Measurements from ENCODE around the gene COQ5. TPM values are rescaled to one million over a fixed set of nuclear protein-coding genes. Genes with fewer than 3 reads are reported as not detected.
A peak's percentile ranks its signal among the peaks of the same experiment; 100 is the strongest.
"Not testable (repeated sequence)": the region's sequence is repeated elsewhere in the genome, so short reads cannot be mapped to it uniquely, and the experiment has no call there.

COQ5 gene
- polyA plus RNA-seq, 1 experiment, result 47.1 TPM

DNA sequence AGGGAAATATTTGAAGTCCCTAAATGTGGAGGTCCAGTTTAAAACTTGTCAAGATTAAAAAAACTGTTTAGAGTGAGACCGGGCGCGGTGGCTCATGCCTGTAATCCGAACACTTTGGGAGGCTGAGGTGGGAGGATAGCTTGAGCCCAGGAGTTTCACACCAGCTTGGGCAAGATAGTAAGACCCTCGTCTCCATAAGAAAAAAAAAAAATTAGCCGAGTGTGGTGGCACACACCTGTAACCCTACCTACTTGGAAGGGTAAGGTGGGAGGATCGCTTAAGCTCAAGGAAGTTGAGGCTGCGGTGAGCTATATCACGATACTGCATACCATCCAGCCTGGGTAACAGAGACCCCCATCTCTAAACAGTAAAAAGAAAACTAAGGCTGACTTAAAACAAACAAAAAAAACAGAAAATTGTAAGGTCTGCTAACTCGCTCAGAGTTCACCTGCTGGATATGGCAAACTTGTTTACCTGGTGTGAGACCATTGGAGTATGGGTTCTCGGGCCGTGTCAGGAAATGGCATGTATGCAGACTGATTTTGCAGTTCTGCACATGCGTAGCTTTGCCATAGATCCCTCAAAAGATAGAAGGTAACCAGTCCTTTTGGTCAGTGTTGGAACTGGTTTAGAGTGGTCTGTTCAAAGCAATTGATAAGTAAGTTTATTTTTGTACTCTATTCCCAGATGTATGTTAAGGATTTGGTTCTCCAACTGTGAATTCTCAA is 7.3 kb upstream of the COQ5 start:
- DNase-seq (ENCODE audit: low read depth, low spot score), result no peak
- CTCF ChIA-PET, result no interaction called here
- POLR2A ChIA-PET, result interaction anchor here (0.6 to 1.0 kb wide), 2 partner anchors 39 to 335 kb away, joined by 3 to 6 read pairs; partner anchors contain the start of gene RPLP0
- Histone ChIP-seq H3K27me3 (ENCODE audit: control insufficient read depth, insufficient read depth, low read length) (no peaks in the 10 kb centered on the region), H3K9me3 (ENCODE audit: control insufficient read depth, insufficient read depth, low read length) (no peaks in the 10 kb centered on the region; the same call in 1 of the 2 replicates), H3K27ac (ENCODE audit: low read depth, low read length) (no peak overlapping the region), H3K4me3 (ENCODE audit: low read depth, low read length) (peak overlapping the region; percentile 71)
- TF ChIP-seq CTCF (IDR thresholded peaks at IDR 0.05; ENCODE audit: low read depth, low read length), result no peak

DNA sequence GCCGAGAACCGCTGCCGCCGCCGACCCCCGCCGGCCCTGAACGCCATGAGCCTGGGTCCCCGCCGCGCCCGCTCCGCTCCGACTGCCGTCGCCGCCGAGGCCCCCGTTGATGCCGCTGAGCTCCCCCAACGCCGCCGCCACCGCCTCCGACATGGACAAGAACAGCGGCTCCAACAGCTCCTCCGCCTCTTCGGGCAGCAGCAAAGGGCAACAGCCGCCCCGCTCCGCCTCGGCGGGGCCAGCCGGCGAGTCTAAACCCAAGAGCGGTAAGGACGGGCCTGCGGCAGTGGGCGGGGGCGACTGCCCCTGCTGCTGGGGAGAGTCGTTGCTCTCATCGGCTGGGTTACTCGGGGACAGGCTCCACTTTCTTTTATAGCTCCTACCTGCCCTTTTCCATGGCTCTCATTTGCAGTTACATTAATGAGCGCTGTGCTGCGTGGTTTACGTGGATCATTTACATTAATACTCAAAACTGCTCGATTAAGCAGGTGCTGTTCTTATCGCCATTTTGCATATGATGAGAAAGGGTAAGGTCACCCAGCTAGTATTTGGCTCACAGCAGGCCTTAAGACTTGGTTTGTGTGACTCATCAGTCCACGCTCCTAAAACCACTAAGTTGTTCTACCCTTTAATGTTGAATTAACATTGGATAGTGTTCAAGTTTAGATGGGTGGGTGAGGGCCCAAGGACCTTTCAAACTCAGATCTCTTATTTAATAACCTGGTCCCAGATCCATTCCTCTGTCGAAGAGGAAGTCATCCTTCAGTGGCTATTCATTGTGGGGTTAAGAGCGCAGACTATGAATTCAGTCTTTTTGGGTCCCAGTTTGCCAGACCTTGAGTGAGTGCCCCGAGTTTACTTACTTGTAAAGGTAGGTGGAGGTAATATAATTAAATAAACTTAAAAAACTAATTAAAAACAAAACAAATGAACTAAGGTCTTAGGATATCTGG is 6.0 kb upstream of the COQ5 start:
- no peak for TF ChIP-seq CTCF (IDR thresholded peaks at IDR 0.05; ENCODE audit: low read depth, low read length)
- H3K4me3 ChIP-seq (ENCODE audit: low read depth, low read length), result peak overlapping the region; percentile 71
- CTCF ChIA-PET, result interaction anchor here (0.6 to 1.1 kb wide), 2 partner anchors 48 to 77 kb away, joined by 3 to 5 read pairs; no protein-coding TSS in a partner anchor
- no peaks in the 10 kb centered on the region for H3K27me3 ChIP-seq (ENCODE audit: control insufficient read depth, insufficient read depth, low read length)
- POLR2A ChIA-PET, result interaction anchor here (0.6 to 1.0 kb wide), 3 partner anchors 35 to 334 kb away, joined by 3 to 5 read pairs (median 4); partner anchors contain the start of genes DYNLL1 and RPLP0
- DNase-seq (ENCODE audit: low read depth, low spot score), result peak; percentile 55
- H3K9me3 ChIP-seq (ENCODE audit: control insufficient read depth, insufficient read depth, low read length), result no peaks in the 10 kb centered on the region; the same call in 1 of the 2 replicates
- peak overlapping the region; percentile 80 for H3K27ac ChIP-seq (ENCODE audit: low read depth, low read length)

DNA sequence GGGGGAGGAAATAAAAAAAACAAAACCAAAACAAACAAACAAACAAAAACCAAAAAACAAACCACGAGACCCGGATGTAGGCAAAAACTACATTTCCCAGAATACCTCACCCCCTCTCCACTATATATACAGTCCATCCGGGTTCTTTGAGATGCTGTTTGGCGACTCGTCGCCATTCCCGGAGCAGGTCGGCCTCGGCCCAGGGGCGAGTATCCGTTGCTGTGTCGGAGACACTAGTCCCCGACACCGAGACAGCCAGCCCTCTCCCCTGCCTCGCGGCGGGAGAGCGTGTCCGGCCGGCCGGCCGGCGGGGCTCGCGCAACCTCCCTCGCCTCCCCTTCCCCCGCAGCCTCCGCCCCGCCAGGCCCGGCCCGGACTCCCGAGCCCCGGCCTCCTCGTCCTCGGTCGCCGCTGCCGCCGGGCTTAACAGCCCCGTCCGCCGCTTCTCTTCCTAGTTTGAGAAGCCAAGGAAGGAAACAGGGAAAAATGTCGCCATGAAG is 5.3 kb upstream of the COQ5 start, which contains the start of gene RNF10:
TSS of gene RNF10 (plus strand) at position 154 of the 500 bp plus-strand sequence. CDS start 456 bp downstream, outside the sequence.
- TF ChIP-seq CTCF (IDR thresholded peaks at IDR 0.05; ENCODE audit: low read depth, low read length), result no peak
- peak within 1 kb of the TSS; percentile 71 for H3K4me3 ChIP-seq (ENCODE audit: low read depth, low read length)
- CTCF ChIA-PET, result no interaction called here
- POLR2A ChIA-PET, result interaction anchor here (0.9 kb wide), 1 partner anchor 36 kb away, joined by 5 read pairs; no protein-coding TSS in a partner anchor
- DNase-seq (ENCODE audit: low read depth, low spot score), result peak; percentile 59
- peak within 1 kb of the TSS; percentile 80 for H3K27ac ChIP-seq (ENCODE audit: low read depth, low read length)
- no peaks in the 10 kb centered on the region; the same call in 1 of the 2 replicates for H3K9me3 ChIP-seq (ENCODE audit: control insufficient read depth, insufficient read depth, low read length)
- H3K27me3 ChIP-seq (ENCODE audit: control insufficient read depth, insufficient read depth, low read length), result no peaks in the 10 kb centered on the region

DNA sequence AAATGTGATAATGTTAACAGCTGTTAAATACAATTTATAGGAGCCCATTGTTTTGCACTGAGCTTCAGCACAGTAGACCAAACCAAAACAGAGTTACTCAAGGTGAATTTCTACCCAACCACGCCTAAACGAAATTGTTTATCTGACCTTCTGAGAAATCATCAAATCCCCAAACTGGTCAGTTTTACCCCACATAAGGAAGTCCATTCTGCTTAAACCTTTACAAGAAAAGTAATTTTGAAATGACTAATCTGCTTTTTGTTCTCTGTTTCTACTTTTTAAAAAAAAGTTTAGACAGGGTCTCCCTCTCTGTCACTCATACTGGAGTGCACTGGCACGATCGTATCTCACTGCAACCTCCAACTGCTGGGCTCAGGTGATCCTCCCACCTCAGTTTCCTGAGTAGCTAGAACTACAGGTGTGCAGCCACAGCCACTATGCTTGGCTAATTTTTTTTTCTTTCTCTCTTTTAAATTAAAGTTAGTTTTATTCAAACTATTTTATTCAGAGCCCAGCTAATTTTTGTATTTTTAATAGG is 3.8 kb upstream of the COQ5 start:
- TF ChIP-seq CTCF (IDR thresholded peaks at IDR 0.05; ENCODE audit: low read depth, low read length), result no peak
- CTCF ChIA-PET, result no interaction called here
- POLR2A ChIA-PET, result no interaction called here
- Histone ChIP-seq H3K27me3 (ENCODE audit: control insufficient read depth, insufficient read depth, low read length) (no peaks in the 10 kb centered on the region), H3K4me3 (ENCODE audit: low read depth, low read length) (no peak overlapping the region), H3K9me3 (ENCODE audit: control insufficient read depth, insufficient read depth, low read length) (no peaks in the 10 kb centered on the region; the same call in 1 of the 2 replicates), H3K27ac (ENCODE audit: low read depth, low read length) (no peak overlapping the region)
- DNase-seq (ENCODE audit: low read depth, low spot score), result no peak

DNA sequence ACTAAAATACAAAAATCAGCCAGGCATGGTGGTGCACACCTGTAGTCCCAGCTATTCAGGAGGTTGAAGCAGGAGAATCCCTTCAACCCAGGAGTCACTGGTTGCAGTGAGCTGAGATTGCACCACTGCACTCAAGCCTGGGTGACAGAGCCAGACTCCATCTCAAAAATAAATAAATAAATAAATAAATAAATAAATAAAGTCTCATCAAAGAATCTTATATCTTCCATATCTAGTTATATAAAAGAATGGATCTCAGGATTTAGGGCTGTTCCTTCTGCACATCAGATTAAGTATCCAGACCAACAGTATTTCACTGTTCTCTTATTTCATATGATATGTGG is 1.4 kb upstream of the COQ5 start:
- POLR2A ChIA-PET, result interaction anchor here (1.3 to 1.9 kb wide), 2 partner anchors 35 to 239 kb away, joined by 3 to 14 read pairs; partner anchors contain the start of genes DYNLL1 and RNU4-2
- H3K27me3 ChIP-seq (ENCODE audit: control insufficient read depth, insufficient read depth, low read length); H3K9me3 ChIP-seq (ENCODE audit: control insufficient read depth, insufficient read depth, low read length); CTCF ChIA-PET; H3K27ac ChIP-seq (ENCODE audit: low read depth, low read length); H3K4me3 ChIP-seq (ENCODE audit: low read depth, low read length); DNase-seq (ENCODE audit: low read depth, low spot score): not testable (repeated sequence)
